Endometrial microvascular endothelial cells (primary cell): ENCODE measurements around the gene SMIM22. TPM values are rescaled to one million over a fixed set of nuclear protein-coding genes. Genes with fewer than 3 reads are reported as not detected.

Experiments
- in situ Hi-C: cut with HindIII; loops from 2 replicates; pipeline ENCODE4 v1.10.0; 2017; ENCODE audit warnings: low sequenced_read_pairs, low pct_unique_long_range_greater_than_20kb; ENCODE audit errors: inconsistent ontology term
- total RNA-seq: library from RNA; depleted of rRNA; stranded (reverse); fragments of >200 nt; gene quantifications from one replicate; pipeline ENCODE4 v1.2.3, GENCODE V29; 2015; ENCODE audit errors: inconsistent ontology term

SMIM22 gene
- total RNA-seq, 1 donor from 2014 or later = not detected

GRCh38 chr16:4790261-4790660 is 4.9 kb upstream of the SMIM22 start:
- in situ Hi-C loops = no loop called here

GRCh38 chr16:4790871-4791270 is 4.3 kb upstream of the SMIM22 start:
- in situ Hi-C loops = no loop called here

GRCh38 chr16:4792951-4793513 is 2.1 kb upstream of the SMIM22 start:
- in situ Hi-C loops = no loop called here

GRCh38 chr16:4795828-4796572 is 831 bp downstream of the SMIM22 start:
- in situ Hi-C loops = no loop called here

GRCh38 chr16:4796982-4797804 is 2.0 kb downstream of the SMIM22 start:
- in situ Hi-C loops = no loop called here

GRCh38 chr16:4797805-4798252 is 2.7 kb downstream of the SMIM22 start:
- in situ Hi-C loops = no loop called here

- in situ Hi-C loops = no loop called here
Observed at GRCh38 chr16:4798456-4798855, 3.3 kb downstream of the SMIM22 start.

GRCh38 chr16:4799171-4799855 is 4.1 kb downstream of the SMIM22 start:
- in situ Hi-C loops = no loop called here

GRCh38 chr16:4800290-4801041 is 5.3 kb downstream of the SMIM22 start:
- in situ Hi-C loops = no loop called here

GRCh38 chr16:4801051-4801961 is 6.1 kb downstream of the SMIM22 start:
- in situ Hi-C loops = no loop called here

GRCh38 chr16:4801962-4802658 is 6.9 kb downstream of the SMIM22 start, which contains the start of gene ROGDI:
Gene ROGDI (minus strand): TSS chr16:4802633. CDS start chr16:4802571, 62 bp downstream.
- in situ Hi-C loops = no loop called here

- in situ Hi-C loops = no loop called here
Observed at GRCh38 chr16:4802659-4803287, 7.6 kb downstream of the SMIM22 start.

- in situ Hi-C loops = no loop called here
Observed at GRCh38 chr16:4803401-4803844, 8.3 kb downstream of the SMIM22 start.

- in situ Hi-C loops = no loop called here
Observed at GRCh38 chr16:4803898-4804762, 9.0 kb downstream of the SMIM22 start.

GRCh38 chr16:4805231-4805630 is 10.1 kb downstream of the SMIM22 start:
- in situ Hi-C loops = no loop called here

GRCh38 chr16:4806280-4806679 is 11.1 kb downstream of the SMIM22 start:
- in situ Hi-C loops = no loop called here
